ENCODE data around the gene EPHB3.

GRCh38 chr3:184543843-184544512, 17.6 kb upstream of the EPHB3 start:
- TF ChIP-seq POLR2A (IDR thresholded peaks at IDR 0.05) = no peak
- peak; percentile 80 to 95 (median 93) for TF ChIP-seq CTCF (IDR thresholded peaks at IDR 0.05)
